Aorta (tissue), 5 donors: Measurements from ENCODE around the gene GALNT18. TPM values are rescaled to one million over a fixed set of nuclear protein-coding genes. Genes with fewer than 3 reads are reported as not detected.
A peak's percentile ranks its signal among the peaks of the same experiment; 100 is the strongest.

ENCODE experiments used
- ATAC-seq: fragments of 200-7000 bp; cut with Tn5 transposase; one replicate; pipeline ENCODE4 v1.9.1; 2022; ENCODE audit warnings: moderate library complexity; ENCODE audit not compliant: low FRiP score
- DNase-seq, 2 donors: peaks; one replicate each; pipeline ENCODE4 v3.0.0-alpha.2; 2020
- H3K27ac ChIP-seq, 2 donors: one replicate each; pipeline ENCODE4 v1.5.1; 2013; ENCODE audit warnings: low read length in 2 of 2, mild to moderate bottlenecking in 2 of 2, moderate library complexity in 2 of 2, control low read depth in 1 of 2, inconsistent platforms in 1 of 2, low read depth in 1 of 2
- H3K27me3 ChIP-seq, 2 donors: one replicate each; pipeline ENCODE4 v1.6.1; 2013; ENCODE audit warnings: control low read depth in 1 of 2, low read length in 1 of 2, mild to moderate bottlenecking in 1 of 2, moderate library complexity in 1 of 2; ENCODE audit not compliant: insufficient read depth in 2 of 2, control insufficient read depth in 1 of 2
- H3K36me3 ChIP-seq, 2 donors: one replicate each; pipeline ENCODE4 v1.6.1; 2013; ENCODE audit warnings: control low read depth in 1 of 2, low read length in 1 of 2, mild to moderate bottlenecking in 1 of 2; ENCODE audit not compliant: insufficient read depth in 2 of 2, control insufficient read depth in 1 of 2
- H3K4me1 ChIP-seq, 2 donors: one replicate each; pipeline ENCODE4 v1.6.1; 2013; ENCODE audit warnings: low read length in 2 of 2, control low read depth in 1 of 2, mild to moderate bottlenecking in 1 of 2, moderate library complexity in 1 of 2; ENCODE audit not compliant: insufficient read depth in 2 of 2, control insufficient read depth in 1 of 2
- H3K4me3 ChIP-seq, 2 donors: one replicate each; pipeline ENCODE4 v1.5.1; 2013; ENCODE audit warnings: low read length in 2 of 2, control low read depth in 1 of 2, mild to moderate bottlenecking in 1 of 2
- H3K9me3 ChIP-seq: one replicate; pipeline ENCODE4 v1.6.1; 2013; ENCODE audit warnings: mild to moderate bottlenecking, low read length; ENCODE audit not compliant: control insufficient read depth
- WGBS, 2 donors: extraction: QIAGEN DNeasy Blood & Tissue Kit; methylation state at CpG; one replicate each; pipeline ENCODE4 v1.1.7; 2013; 5-methylcytosine and 5-hydroxymethylcytosine counted together
- intact Hi-C, 2 donors: fragments of 100-400 bp; cut with DNase I; formaldehyde crosslinking; loops; one replicate each; pipeline versions ENCODE4 v1.14.2 to v1.15.0; 2022
- polyA plus RNA-seq, 2 donors: library from polyadenylated mRNA; stranded (reverse); fragments of 200-250 nt; gene quantifications; one replicate each; pipeline ENCODE4 v1.2.3, GENCODE V29; 2013
- total RNA-seq, 2 donors: library from RNA; stranded (reverse); fragmentation: NEBNext Ultra II Directional; extraction: Animal tissue kit (Norgen Biotek cat#: 25700); gene quantifications; one replicate each; pipeline ENCODE4 v1.2.1, GENCODE V29; 2021
- donor health status: healthy with polysubstance abuse.
- donor health status: Bipolar disorder and iron deficiency.
- donor health status: DM: no; HTN: no; CAD: no.
- donor health status: DM: no; HTN: no; CAD: no.
- donor health status: DM: yes; HTN: yes; CAD: no.

GALNT18 gene
- total and polyA plus RNA-seq, 4 donors, result 5.3 to 60.6 (median 21.4) TPM

DNA sequence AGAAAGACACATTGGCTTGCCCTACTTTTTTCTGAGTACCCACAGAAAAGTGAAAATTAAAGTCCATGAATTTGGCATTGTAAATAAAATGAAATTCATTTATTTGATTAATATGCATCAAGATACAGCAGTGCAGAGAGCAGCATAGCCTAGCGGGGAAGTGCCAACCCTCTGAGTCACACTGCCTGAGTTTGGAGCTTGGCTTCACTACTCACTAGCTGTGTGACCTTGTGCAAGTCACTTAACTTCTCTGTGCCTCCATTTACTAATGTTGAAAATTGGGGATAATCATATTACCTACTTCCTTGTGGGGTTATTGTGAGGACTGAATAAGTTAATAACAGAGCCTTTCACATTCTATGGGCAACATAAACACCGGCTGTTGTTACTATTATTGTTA lies 157.2 kb downstream of the GALNT18 start:
- peaks cover 0 to 3% of the 10 kb centered on the region in 2 donors for H3K4me1 ChIP-seq
- ATAC-seq (no peak), DNase-seq (no peak)
- intact Hi-C loops, result loop anchor here in 1 of 2 donors (10.0 kb wide), 1 partner anchor 150 kb away; no protein-coding TSS in a partner anchor
- no peaks in the 10 kb centered on the region for H3K9me3 ChIP-seq
- no peaks in the 10 kb centered on the region for H3K36me3 ChIP-seq
- no peaks in the 10 kb centered on the region for H3K27me3 ChIP-seq
- no peak overlapping the region for H3K27ac ChIP-seq
- 79 to 90% methylated on average over 2 of the region's 2 CpGs for WGBS, 2 donors
- no peak overlapping the region for H3K4me3 ChIP-seq

DNA sequence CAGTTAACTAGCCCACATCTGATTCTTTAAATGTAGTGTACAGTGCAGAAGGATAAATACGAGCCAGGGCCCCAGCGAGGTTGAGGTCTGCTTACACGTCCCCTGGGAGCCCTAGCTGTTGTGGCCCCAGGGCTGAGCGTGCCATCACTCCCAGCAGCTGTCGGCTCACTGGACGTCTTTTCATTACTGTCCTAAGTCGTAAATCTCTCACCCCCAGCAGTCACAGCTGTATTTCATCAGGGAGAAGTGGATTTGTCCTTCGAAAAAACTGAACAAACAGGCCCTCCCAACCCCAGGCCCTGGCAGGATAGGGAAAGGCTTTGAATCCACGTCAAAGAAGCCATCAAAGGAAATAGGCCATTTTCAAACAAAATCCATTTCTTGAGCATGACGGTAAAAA lies 158.4 kb downstream of the GALNT18 start:
- Histone ChIP-seq H3K9me3 (no peaks in the 10 kb centered on the region), H3K4me3 (no peak overlapping the region), H3K36me3 (no peaks in the 10 kb centered on the region), H3K4me1 (peaks cover 0 to 3% of the 10 kb centered on the region in 2 donors), H3K27me3 (no peaks in the 10 kb centered on the region), H3K27ac (no peak overlapping the region)
- intact Hi-C loops, result loop anchor here in 1 of 2 donors (10.0 kb wide), 1 partner anchor 151 kb away; no protein-coding TSS in a partner anchor
- DNase-seq (no peak), ATAC-seq (no peak)
- WGBS, 2 donors, result 49 to 51% methylated on average over 10 of the region's 10 CpGs

DNA sequence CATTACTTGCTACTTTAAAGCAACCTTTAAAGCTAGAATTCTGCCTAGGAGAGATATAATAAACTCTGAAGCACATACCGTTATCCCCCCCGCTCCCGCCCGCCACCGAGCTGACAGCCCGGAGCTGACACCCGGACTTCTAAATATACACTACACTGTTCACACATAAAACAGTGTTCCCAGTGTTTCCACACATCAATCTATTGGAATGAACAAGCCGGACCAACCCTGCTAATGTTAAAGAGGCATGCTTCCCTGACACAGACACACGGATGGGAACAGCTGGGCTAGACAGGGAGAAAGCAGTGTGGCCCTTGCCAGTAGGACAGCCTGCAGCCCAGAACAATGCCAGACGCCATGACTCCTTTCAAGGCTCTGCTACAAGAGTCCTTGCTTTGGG lies 160.3 kb downstream of the GALNT18 start:
- no peaks in the 10 kb centered on the region for H3K27me3 ChIP-seq
- H3K27ac ChIP-seq, result peak overlapping the region in 1 of 2 donors; percentile 29
- ATAC-seq (peak; percentile 31), DNase-seq (no peak)
- no peak overlapping the region for H3K4me3 ChIP-seq
- no peaks in the 10 kb centered on the region for H3K9me3 ChIP-seq
- peaks cover 0 to 3% of the 10 kb centered on the region in 2 donors for H3K4me1 ChIP-seq
- 4 to 10% methylated on average over 10 of the region's 10 CpGs for WGBS, 2 donors
- intact Hi-C loops, result loop anchor here in 1 of 2 donors (10.0 kb wide), 1 partner anchor 153 kb away; no protein-coding TSS in a partner anchor
- no peaks in the 10 kb centered on the region for H3K36me3 ChIP-seq

DNA sequence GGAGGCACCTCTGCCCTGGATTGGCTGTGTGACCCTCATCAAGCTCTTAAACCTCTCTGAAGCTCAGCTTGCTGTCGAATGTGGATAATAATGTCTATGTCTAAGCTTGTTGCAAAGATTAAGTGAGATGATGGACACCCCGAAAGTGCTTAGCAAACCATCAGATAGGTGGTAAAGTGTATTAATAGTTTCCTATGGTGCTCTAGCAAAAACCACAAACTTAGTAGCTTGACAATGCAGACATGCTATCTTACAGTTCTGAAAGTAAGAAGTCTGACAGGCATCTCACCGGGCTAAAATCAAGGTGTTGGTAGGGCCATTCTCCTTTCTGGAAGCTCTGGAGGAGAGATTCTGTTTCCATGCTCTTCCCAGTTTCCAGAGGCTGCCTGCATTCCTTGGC lies 162.2 kb downstream of the GALNT18 start:
- 98% methylated on average over 3 of the region's 3 CpGs for WGBS, 2 donors

DNA sequence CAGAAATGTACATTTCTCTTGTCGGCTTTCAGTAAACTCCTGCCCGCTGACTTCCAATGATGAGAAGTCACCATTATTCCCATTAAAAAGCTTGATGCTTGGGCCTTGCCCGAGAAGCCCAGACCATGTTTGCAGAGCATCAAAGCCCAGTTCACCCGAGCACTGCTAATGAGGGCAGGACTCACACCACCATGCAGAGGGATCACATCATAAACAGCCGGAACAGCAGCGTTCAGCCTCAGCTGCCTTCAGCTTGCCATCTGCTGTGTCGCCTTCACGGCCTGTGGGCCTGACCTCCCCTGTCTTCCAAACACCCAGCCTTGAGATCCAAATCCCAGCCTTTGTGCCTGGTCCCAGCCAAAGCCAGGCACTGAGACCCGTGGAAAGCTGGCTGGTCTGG lies 163.3 kb downstream of the GALNT18 start:
- DNase-seq (no peak), ATAC-seq (no peak)
- H3K36me3 ChIP-seq, result no peaks in the 10 kb centered on the region
- H3K27ac ChIP-seq, result no peak overlapping the region
- WGBS, 2 donors, result 79% methylated on average over 9 of the region's 9 CpGs
- H3K9me3 ChIP-seq, result no peaks in the 10 kb centered on the region
- intact Hi-C loops, result no loop called here
- H3K27me3 ChIP-seq, result no peaks in the 10 kb centered on the region
- no peak overlapping the region for H3K4me3 ChIP-seq
- peaks cover 0 to 3% of the 10 kb centered on the region in 2 donors for H3K4me1 ChIP-seq

More for the DNA sequence above, 162.2 kb downstream of the GALNT18 start:
- Histone ChIP-seq H3K36me3 (no peaks in the 10 kb centered on the region), H3K4me1 (peaks cover 0 to 3% of the 10 kb centered on the region in 2 donors), H3K27me3 (no peaks in the 10 kb centered on the region), H3K27ac (no peak overlapping the region), H3K9me3 (no peaks in the 10 kb centered on the region), H3K4me3 (no peak overlapping the region)
- intact Hi-C loops, result no loop called here
- DNase-seq (no peak), ATAC-seq (no peak)

DNA sequence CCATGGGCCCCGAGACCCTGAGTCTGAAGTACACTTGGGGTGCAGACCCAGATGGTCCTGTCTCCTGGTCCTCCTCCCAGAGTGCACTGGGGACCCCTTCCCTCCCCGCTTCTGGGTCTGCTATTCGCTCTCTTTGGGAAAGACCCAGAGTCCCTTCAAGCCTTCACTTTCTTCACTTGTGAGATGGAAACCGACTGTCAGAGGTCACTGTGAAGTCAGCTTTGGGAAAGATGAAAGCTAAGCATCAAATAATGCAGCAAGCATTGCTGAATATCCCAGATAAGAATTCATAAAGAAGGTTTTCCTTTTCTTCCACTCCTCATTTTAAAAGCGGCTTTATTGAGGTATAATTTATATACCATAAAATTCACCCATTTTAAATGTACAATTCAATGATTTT lies 163.8 kb downstream of the GALNT18 start:
- Histone ChIP-seq H3K4me1 (peaks cover 0 to 3% of the 10 kb centered on the region in 2 donors), H3K27ac (no peak overlapping the region), H3K4me3 (no peak overlapping the region), H3K36me3 (no peaks in the 10 kb centered on the region), H3K27me3 (no peaks in the 10 kb centered on the region), H3K9me3 (no peaks in the 10 kb centered on the region)
- no peak for ATAC-seq
- DNase-seq, result no peak
- 96 to 97% methylated on average over 5 of the region's 5 CpGs for WGBS, 2 donors
- intact Hi-C loops, result no loop called here

DNA sequence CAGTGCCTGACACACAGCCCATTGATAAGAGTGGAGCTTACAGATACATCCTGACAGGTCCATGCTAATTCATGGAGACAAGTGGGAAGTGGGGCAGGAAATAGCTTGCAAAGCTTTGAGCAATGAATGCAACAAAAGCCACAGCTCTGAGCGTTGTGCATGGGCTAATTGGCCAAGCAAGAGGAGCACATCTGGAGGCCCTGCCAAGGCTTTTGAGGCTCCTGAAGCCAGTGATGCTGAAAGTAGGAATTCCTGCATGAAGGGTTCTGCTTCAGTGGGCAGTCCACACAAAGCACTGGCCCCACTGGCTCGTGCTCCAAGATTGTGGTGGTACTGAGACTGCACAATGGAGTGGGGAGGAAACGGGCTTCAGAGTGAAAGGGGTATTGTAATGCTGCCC lies 164.9 kb downstream of the GALNT18 start:
- H3K27ac ChIP-seq, result no peak overlapping the region
- DNase-seq, result peak in 1 of 2 donors; percentile 26
- no peak overlapping the region for H3K4me3 ChIP-seq
- H3K4me1 ChIP-seq, result peaks cover 0 to 1% of the 10 kb centered on the region in 2 donors
- no peak for ATAC-seq
- H3K36me3 ChIP-seq, result no peaks in the 10 kb centered on the region
- H3K27me3 ChIP-seq, result no peaks in the 10 kb centered on the region
- WGBS, 2 donors, result 97% methylated on average over 3 of the region's 3 CpGs
- no peaks in the 10 kb centered on the region for H3K9me3 ChIP-seq
- intact Hi-C loops, result no loop called here

DNA sequence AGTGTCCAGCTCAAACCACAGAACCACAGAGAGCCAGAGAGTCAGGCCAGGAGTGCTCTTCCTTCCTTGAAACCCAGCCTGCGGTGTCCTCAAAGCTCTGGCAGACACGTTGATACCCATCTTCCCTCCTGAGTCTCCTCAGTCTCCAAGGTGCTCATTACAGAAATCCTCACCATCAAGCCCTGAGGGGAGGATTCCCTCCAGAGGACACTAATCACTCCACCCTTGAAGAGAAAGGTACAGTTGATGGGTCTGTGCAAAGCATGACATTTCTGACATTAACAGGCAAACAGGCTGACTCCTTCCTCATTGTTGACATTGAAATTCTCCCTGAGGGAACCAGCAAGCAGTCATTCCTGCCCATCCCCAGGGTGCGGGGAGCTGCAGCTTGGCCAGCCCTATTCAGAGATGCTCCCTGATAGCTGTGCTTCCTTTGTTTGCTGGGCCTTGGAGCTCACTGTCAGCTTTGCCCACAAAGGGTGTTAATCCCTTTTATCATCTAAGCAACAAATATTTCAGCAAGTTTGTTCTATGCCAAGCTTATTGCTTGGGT lies 167.1 kb downstream of the GALNT18 start:
- intact Hi-C loops, result loop anchor here in 1 of 2 donors (5.0 kb wide), 1 partner anchor 47 kb away; no protein-coding TSS in a partner anchor
- peaks cover 0 to 1% of the 10 kb centered on the region in 2 donors for H3K4me1 ChIP-seq
- H3K27ac ChIP-seq, result no peak overlapping the region
- H3K27me3 ChIP-seq, result no peaks in the 10 kb centered on the region
- no peak for ATAC-seq
- no peaks in the 10 kb centered on the region for H3K36me3 ChIP-seq
- no peak for DNase-seq
- H3K4me3 ChIP-seq, result no peak overlapping the region
- no peaks in the 10 kb centered on the region for H3K9me3 ChIP-seq
- 92% methylated on average over 3 of the region's 3 CpGs for WGBS, 2 donors

DNA sequence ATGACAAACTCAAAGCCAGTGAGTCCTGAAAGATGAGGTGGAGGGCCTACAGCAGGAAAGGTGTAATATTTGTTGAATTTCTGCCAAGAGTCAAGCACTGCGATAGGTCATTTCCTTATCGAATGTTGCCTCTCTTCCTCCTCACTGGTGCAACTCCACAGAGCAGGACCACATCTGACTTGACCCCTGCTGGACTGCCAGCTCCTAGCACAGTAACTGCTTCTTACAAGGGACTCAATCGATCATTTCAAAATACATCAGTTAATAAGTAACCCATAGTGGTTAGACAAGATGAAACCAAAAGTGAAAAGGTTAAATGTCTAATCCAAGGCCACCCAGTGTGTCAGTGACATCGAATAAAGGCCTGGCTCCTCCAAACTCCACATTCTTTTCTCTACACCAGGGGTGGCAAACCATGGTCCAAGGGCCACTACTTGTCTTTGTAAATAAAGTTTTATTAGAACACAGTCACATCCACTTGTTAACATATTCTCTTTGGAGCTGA lies 170.3 kb downstream of the GALNT18 start:
- intact Hi-C loops, result loop anchor here in 1 of 2 donors (5.0 kb wide), 1 partner anchor 44 kb away; no protein-coding TSS in a partner anchor

More for the DNA sequence above, 170.3 kb downstream of the GALNT18 start:
- H3K27me3 ChIP-seq, result no peaks in the 10 kb centered on the region
- peaks cover 0 to 1% of the 10 kb centered on the region in 2 donors for H3K4me1 ChIP-seq
- no peaks in the 10 kb centered on the region for H3K9me3 ChIP-seq
- ATAC-seq, result no peak
- H3K4me3 ChIP-seq, result no peak overlapping the region
- WGBS, 2 donors, result 72 to 79% methylated on average over 4 of the region's 4 CpGs
- H3K27ac ChIP-seq, result peak overlapping the region in 1 of 2 donors; percentile 68
- DNase-seq, result no peak
- H3K36me3 ChIP-seq, result no peaks in the 10 kb centered on the region
